ENCODE results near the gene SIRPD.

SIRPD gene

DNA sequence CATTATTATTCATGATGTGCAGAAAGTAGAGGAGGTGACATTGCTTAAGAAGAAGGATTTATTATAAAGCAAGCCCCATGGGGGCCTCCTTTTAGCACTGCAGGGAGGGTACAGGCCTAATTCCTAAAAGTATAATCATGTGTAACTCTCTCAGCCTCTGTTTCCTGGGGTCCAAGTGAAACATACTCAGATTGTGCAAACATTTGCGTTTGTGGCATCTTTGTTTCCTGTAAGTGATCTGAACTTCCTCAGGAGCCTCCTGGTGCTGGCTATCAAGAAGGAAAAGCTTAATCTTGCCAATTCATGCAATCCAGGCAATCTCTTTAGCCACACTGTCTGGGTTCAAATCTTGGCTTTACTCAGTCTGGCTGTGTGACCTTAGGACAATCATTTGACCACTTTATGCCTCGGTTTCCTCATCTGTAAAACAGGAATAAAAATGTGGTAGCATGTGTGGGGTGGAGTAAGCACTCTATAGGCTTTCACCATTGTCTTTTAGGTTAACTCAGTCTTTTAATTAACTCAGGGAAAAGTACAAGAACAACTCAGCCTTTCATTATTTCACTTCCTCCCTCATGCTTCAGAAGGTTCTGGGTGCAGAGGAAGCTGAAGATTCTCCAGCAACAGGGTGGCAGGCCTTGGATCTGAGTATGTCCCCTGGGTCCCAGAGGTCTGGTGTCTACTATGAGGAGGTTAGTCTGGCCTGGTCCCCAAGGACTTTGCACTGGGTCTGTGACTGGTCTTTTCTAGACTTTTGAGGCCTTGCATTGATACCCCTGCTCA lies 65.5 kb downstream of the SIRPD start:
- no peak for DNase-seq

DNA sequence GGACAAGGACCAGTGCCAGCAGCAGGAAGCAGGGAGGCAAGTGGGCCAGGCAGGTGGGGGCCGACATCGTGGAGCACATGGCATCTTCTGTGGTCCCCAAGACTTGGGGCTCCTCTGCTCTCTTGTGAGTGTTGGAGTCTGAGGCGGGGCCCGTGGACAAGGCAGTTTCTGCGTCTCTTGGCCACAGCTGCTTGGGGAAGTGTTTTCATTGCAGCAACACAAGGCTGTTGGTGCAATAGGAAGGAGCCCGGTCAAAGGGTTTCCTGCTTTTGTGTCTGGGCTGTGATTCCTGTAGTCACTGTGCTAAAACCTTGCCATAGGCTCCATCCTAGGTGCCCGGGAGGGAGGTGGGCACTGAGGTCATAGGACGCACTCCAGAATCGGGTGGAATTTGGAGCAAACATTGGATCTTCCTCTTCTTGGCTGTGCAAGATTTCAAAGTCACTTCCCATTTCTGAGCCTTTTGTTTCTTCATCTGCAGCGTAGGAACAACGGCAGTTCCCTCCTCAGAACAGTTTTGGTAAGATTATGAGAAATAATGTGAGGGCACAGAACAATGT lies 66.1 kb downstream of the SIRPD start, which contains the start of gene SIRPB2:
TSS of gene SIRPB2 (minus strand) at position 140 of the 560 bp plus-strand sequence. CDS start at position 79, 61 bp downstream.
- DNase-seq, result no peak

DNA sequence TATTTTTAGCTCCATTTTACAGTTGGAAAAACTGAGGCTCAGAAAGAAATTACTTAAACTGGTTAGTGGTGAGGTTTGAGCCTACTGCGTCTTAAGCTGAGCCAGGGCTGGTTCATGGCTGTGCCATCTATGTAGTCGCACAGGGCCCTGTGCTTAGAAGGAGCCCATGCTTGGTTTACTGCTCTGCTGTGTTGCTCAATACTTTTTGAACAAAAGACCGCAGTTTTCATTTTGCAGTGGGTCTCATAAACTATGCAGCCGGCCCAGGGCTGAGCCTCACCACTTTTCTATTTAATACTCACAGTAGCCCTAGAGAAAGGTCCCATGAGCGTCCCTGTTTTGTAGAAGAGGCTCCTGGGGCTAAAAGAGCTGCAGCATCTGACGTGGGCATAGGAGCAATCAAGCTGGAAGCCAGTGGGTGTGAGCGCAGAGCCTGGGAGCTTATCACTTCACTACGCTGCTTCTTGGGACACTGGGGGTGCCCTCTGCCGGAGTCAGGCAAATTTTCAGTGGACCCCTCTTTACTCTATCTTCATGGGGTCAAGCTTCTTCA lies 66.8 kb downstream of the SIRPD start:
- no peak for DNase-seq

DNA sequence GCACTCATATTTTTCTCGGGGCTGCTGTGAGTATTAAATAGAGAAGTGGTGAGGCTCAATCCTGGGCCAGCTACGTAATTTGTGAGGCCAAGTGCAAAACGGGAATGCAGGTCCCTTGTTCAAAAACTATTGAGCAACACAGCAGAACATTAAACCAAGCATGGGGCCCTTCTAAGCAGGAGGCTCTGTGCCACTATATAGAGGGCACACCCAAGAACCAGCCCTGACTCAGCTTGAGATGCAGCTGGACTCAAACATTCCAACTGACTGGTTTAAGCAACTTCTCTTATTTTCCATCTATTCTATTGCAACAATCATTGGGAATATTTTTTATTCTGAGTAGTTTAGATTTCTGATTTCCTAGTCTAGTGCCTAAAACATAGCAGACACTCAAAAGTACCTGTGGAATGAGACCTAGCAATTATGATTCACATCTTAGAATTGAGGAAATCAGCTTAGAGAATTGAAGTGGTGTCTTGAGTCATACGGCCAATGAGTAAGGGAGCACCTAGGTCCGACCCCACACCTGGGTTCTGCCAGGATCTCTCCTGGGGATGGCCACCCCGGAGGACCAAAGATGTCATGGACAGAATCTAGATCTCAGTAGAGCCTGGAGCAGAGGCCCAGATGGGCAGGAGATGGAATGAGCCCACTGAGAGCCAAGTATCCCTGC lies 67.6 kb downstream of the SIRPD start:
- no peak for DNase-seq

DNA sequence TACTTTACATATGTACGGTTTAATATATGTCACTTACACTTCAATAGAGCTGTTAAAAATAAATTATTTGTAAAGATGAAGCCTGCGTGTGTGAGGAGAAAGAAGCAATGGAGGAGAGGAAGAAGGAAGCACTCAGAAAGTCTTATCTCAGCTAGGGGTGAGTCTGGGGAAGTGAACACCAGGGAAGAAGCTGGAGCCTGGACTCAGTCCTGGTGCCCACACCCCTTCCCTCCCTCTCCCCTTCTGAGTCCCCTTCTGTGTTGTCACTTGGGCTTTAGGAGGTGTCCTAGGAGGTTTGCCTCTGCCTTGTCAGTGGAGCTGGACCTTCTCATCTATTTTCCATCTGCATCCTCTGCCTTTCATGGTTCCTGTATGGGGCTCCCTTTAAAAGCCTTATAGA lies 68.2 kb downstream of the SIRPD start:
- no peak for DNase-seq

DNA sequence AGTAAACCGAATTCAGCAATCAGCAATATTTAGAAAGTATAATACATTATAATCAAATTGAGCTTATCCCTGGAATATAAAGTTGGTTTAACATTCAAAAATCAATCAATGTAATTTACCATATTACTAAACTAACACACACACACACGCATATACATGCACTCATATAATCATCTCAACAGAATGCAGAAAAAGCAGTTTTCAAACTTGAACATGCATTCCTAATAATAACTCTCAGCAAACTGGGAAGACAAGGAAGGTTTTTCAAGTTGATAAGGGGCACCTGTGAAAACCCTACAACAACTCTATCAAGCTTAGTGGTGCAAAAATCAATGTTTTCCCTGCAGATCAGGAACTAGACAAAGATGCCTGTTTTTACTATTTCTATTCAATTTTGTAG lies 70.9 kb downstream of the SIRPD start:
- DNase-seq, result no peak

DNA sequence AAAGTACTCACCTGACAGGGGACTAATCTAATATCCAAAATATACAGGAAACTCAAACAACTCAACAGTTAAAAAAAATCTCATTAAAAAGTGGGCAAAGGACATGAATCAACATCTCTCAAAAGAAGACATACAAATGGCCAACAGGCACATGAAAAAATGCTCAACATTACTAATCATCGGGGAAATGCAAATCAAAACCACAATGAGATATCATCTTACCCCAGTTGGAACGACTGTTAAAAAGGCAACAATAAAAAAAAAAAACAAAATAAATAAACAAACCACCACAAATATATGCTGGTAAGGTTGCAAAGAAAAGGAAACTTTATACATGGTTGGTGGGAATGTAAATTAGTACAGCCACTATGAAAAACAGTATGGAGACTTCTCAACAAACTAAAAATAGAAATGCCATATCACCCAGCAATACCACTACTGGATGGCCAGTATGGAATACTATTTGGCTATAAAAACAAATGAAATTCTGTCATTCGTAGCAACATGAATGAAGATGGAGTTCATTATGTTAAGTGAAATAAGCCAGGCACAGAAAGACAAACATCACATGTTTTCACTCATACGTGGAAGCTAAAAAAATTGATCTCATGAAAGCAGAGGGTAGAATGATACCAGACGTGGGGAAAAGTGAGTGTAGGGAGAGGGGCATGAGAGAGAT lies 72.9 kb downstream of the SIRPD start:
- no peak for DNase-seq
